IMR-90 (cell line): ENCODE results near the gene PTGER2.

Experiments
- CEBPB ChIP-seq: IDR thresholded peaks from 2 replicates; pipeline ENCODE4 v1.6.1; 2012; ENCODE audit warnings: low read depth, low read length, improper control_type of control experiment
- CTCF ChIP-seq: conservative IDR thresholded peaks from 2 replicates; pipeline ENCODE4 v1.5.1; 2012; ENCODE audit warnings: mild to moderate bottlenecking, low read depth, low read length, improper control_type of control experiment
- FOS ChIP-seq: fragments of 150-350 bp; IDR thresholded peaks from 2 replicates; pipeline ENCODE4 v1.6.1; 2016; ENCODE audit warnings: low read depth, low read length
- MAFK ChIP-seq: IDR thresholded peaks from 2 replicates; pipeline ENCODE4 v1.6.1; 2012; ENCODE audit warnings: low read depth, low read length, improper control_type of control experiment
- POLR2A ChIP-seq: IDR thresholded peaks from 2 replicates; pipeline ENCODE4 v1.6.1; 2012; ENCODE audit warnings: mild to moderate bottlenecking, low read depth, low read length
- RCOR1 ChIP-seq: IDR thresholded peaks from 2 replicates; pipeline ENCODE4 v1.6.1; 2012; ENCODE audit warnings: mild to moderate bottlenecking, low read length, improper control_type of control experiment; ENCODE audit not compliant: insufficient replicate concordance

DNA sequence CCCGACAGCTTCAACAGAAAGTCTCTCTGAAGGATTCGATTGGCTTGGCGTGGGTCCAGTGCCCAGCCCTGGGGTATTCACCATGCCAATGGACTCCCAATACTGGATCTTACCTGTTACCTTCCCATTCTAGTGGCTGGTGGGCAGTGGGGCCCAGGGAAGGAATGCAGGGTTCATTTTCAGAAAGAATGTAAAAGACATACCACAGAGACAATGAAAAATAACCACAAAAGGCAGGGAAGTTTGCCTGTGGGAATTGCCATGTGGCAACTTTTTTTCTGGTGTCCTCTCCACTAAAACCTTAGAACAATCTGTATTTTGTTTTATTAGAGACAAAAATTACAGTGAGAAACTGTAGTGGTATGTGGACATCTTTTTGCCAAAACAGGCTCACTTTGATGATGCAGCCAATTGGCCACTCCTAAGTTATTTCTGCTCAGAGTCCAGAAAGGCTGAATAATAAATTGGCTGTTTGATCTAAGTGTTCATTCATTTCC lies 55.2 kb downstream of the PTGER2 start:
- TF ChIP-seq POLR2A, result no peak
- no peak for TF ChIP-seq CTCF
- TF ChIP-seq RCOR1, result no peak
- no peak for TF ChIP-seq FOS
- TF ChIP-seq CEBPB, result no peak
- no peak for TF ChIP-seq MAFK
